Ishikawa (cell line): ENCODE data around the gene GRM7.

Experiments used
- CEBPB ChIP-seq: IDR thresholded peaks from 2 replicates; pipeline ENCODE4 v1.6.1; 2012
- CREB1 ChIP-seq: IDR thresholded peaks from 2 replicates; pipeline ENCODE4 v1.6.1; 2012; ENCODE audit warnings: low read depth
- EGR1 ChIP-seq: IDR thresholded peaks from 2 replicates; pipeline ENCODE4 v1.6.1; 2012
- EP300 ChIP-seq: IDR thresholded peaks from 2 replicates; pipeline ENCODE4 v1.6.1; 2012; ENCODE audit warnings: borderline replicate concordance
- FOXM1 ChIP-seq: IDR thresholded peaks from 2 replicates; pipeline ENCODE4 v1.6.1; 2012; ENCODE audit warnings: low read depth, borderline replicate concordance
- NFIC ChIP-seq: IDR thresholded peaks from 2 replicates; pipeline ENCODE4 v1.6.1; 2012
- RAD21 ChIP-seq: IDR thresholded peaks from 2 replicates; pipeline ENCODE4 v1.6.1; 2012; ENCODE audit warnings: low read depth
- TAF1 ChIP-seq: IDR thresholded peaks from 2 replicates; pipeline ENCODE4 v1.6.1; 2012; ENCODE audit warnings: low read depth, mild to moderate bottlenecking
- TCF12 ChIP-seq: IDR thresholded peaks from 2 replicates; pipeline ENCODE4 v1.6.1; 2012; ENCODE audit warnings: low read depth
- TEAD4 ChIP-seq: IDR thresholded peaks from 2 replicates; pipeline ENCODE4 v1.6.1; 2012
- YY1 ChIP-seq: IDR thresholded peaks from 2 replicates; pipeline ENCODE4 v1.6.1; 2012; ENCODE audit warnings: low read depth
- ZBTB7A ChIP-seq: IDR thresholded peaks from 2 replicates; pipeline ENCODE4 v1.6.1; 2012; ENCODE audit warnings: low read depth
- TF ChIP-seq, protein P1 (sequence below): IDR thresholded peaks from 2 replicates; pipeline ENCODE4 v1.6.1; 2012
- TF ChIP-seq, protein P2 (sequence below): IDR thresholded peaks from 2 replicates; pipeline ENCODE4 v1.6.1; 2012; ENCODE audit warnings: low read depth, mild to moderate bottlenecking
- TF ChIP-seq, protein P3 (sequence below): IDR thresholded peaks from 2 replicates; pipeline ENCODE4 v1.6.1; 2012

Gene GRM7

DNA sequence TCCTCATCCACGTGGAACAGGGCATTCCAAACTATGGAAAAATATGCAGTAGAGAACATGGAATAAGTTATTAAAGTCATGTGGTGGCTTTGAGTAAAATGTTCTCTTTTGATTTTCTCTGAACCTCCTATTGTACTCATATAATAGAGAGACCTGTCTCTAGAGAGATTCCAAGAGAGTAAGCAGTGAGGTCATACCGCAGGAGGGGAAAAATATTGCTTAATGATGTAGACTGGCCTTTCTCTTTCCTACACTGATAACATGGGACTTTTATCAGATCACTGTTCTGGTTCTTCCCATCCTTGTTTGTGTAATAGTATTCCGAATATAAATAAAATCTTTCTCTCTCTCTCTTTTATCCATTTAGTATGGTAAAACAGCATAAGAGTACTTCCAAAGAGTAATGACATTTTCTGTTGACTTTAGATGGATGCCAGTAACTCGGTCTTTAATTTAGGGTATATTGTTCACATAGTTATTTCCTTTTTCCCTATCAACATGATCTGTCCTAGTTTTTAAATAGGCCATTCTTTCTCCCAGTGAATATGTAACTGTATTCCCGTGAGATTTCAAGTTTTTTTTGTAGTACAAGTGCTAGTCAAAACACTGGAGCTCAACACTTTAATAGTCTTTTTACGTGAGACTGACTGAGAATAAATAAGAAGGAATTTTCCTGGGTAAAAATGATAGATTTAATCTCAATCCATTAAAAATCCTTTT, 826.7 kb downstream of the GRM7 start:
- TF ChIP-seq RAD21 (no peak), NFIC (no peak), EP300 (no peak), CEBPB (no peak), FOXM1 (no peak), TCF12 (no peak), YY1 (no peak)
- TF ChIP-seq, protein P1, sequence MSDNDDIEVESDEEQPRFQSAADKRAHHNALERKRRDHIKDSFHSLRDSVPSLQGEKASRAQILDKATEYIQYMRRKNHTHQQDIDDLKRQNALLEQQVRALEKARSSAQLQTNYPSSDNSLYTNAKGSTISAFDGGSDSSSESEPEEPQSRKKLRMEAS: no peak

DNA sequence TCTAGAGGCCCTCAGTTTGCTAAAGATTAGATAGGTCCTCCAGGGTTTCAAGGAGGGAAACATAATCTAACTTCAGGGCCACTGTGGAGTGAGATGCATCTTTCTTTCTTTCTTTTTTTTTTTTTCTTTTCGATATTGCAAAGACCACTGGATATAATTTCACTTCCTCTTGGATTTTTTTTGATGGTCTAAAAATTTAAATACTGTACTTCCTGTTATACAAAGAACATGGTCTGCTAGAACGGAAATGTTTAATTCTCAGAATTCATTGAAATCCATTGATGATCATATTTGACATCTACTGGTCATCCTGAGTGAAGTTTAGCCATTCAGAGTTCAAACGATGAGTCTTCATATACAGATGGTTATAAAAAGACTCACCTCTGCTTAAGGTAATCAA, 832.0 kb downstream of the GRM7 start:
- TF ChIP-seq NFIC (no peak), CREB1 (no peak), EGR1 (no peak), TAF1 (no peak), YY1 (no peak), TEAD4 (no peak), CEBPB (no peak)
- TF ChIP-seq, protein P1: no peak

DNA sequence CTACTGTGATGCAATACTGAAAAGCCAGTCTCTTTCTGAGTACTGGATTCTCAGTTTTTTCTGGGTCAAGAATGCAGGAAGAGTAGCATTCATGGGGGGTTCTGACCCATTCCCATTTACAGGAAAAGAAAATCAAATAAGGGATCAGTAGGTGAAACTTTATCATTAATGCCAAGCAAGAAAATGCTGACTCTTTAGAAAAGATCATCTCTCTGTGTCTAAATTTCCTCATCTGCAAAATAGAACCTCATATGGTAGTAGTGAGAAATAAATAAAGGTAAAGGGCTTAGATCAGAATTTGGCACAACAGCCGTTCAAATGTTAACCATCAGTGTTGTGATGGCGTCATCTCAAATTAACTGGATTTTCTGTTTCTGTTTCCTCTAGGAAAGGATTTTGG, 833.1 kb downstream of the GRM7 start:
- no peak for TF ChIP-seq EGR1
- TF ChIP-seq TAF1: no peak
- TF ChIP-seq, protein P1: no peak
- TF ChIP-seq YY1: no peak
- TF ChIP-seq EP300: no peak
- TF ChIP-seq RAD21: no peak
- TF ChIP-seq CEBPB: no peak
- no peak for TF ChIP-seq FOXM1
- no peak for TF ChIP-seq TCF12
- TF ChIP-seq, protein P2, sequence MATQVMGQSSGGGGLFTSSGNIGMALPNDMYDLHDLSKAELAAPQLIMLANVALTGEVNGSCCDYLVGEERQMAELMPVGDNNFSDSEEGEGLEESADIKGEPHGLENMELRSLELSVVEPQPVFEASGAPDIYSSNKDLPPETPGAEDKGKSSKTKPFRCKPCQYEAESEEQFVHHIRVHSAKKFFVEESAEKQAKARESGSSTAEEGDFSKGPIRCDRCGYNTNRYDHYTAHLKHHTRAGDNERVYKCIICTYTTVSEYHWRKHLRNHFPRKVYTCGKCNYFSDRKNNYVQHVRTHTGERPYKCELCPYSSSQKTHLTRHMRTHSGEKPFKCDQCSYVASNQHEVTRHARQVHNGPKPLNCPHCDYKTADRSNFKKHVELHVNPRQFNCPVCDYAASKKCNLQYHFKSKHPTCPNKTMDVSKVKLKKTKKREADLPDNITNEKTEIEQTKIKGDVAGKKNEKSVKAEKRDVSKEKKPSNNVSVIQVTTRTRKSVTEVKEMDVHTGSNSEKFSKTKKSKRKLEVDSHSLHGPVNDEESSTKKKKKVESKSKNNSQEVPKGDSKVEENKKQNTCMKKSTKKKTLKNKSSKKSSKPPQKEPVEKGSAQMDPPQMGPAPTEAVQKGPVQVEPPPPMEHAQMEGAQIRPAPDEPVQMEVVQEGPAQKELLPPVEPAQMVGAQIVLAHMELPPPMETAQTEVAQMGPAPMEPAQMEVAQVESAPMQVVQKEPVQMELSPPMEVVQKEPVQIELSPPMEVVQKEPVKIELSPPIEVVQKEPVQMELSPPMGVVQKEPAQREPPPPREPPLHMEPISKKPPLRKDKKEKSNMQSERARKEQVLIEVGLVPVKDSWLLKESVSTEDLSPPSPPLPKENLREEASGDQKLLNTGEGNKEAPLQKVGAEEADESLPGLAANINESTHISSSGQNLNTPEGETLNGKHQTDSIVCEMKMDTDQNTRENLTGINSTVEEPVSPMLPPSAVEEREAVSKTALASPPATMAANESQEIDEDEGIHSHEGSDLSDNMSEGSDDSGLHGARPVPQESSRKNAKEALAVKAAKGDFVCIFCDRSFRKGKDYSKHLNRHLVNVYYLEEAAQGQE: no peak
- no peak for TF ChIP-seq TEAD4
- TF ChIP-seq, protein P3, sequence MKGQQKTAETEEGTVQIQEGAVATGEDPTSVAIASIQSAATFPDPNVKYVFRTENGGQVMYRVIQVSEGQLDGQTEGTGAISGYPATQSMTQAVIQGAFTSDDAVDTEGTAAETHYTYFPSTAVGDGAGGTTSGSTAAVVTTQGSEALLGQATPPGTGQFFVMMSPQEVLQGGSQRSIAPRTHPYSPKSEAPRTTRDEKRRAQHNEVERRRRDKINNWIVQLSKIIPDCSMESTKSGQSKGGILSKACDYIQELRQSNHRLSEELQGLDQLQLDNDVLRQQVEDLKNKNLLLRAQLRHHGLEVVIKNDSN: no peak
- no peak for TF ChIP-seq CREB1
- TF ChIP-seq ZBTB7A: no peak
- TF ChIP-seq NFIC: no peak

DNA sequence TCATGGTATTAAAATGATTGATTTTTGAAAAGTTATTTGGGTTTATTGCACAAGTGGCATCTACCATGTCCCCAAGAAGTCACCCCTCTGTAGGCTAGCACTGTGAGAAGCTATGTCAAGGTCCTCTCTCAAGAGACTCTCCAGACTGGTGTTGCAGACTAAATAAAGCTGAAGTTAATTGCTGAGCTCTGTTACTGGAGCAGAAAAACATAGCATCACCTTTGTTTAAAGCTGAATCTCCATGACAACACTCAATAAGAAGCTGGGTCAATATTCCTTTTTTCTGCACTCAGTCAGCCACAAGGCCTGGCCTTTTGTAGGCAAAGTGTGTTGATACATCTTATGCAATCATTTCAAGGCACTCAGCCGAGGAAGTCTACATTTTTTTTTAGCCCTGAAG, 834.1 kb downstream of the GRM7 start:
- TF ChIP-seq TEAD4: no peak
- TF ChIP-seq, protein P2: no peak
- TF ChIP-seq, protein P1: no peak
- TF ChIP-seq RAD21: no peak
- no peak for TF ChIP-seq EGR1

DNA sequence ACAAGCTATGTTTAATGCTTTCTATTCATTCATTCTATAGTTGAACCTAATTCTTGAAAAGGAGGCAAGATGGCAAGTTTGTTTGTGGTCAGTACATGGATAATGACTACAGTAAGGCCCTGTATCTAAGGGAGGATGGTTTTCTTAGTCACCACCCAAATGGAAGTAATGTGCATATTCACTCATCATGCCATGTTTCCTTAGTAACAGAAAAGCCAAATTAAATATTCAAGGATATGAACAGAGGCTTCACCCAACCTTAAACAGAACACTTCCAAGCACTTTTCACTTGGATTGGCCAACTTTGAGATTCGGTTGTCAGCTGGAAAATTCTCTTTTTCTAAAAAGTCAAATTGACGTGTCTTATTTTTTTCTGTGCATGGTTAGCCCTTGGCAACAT, 835.4 kb downstream of the GRM7 start:
- TF ChIP-seq TAF1: no peak
- TF ChIP-seq, protein P2: no peak
- no peak for TF ChIP-seq ZBTB7A
- no peak for TF ChIP-seq TEAD4
- TF ChIP-seq, protein P3: no peak
- no peak for TF ChIP-seq CEBPB
- no peak for TF ChIP-seq CREB1
- no peak for TF ChIP-seq NFIC
- TF ChIP-seq FOXM1: no peak
- no peak for TF ChIP-seq EP300
- TF ChIP-seq, protein P1: no peak
- no peak for TF ChIP-seq TCF12
- TF ChIP-seq RAD21: no peak
- TF ChIP-seq EGR1: no peak
- no peak for TF ChIP-seq YY1
